ENCODE data around the gene USP25.

USP25 gene

DNA sequence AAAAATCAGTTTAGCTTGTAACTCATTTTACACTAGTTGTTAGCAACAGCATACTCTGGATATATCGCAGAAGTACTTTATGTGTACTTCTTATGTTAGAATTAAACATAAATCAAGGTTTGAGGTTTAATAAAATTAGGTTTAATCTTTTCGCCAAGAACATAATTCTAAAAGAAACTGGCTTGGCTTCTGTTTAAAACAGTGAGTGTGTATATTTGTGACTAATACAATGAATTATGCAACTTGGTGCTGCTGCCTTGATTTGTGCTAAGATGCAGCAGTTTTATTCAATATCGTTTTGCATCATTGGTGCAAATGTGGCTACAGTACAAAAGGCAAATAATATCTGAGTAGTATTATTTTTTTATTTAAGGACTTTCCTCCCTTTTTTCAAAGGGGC, 44.8 kb downstream of the USP25 start:
- peak overlapping the region; percentile 22 for H3K27ac ChIP-seq (ENCODE audit: low read depth, low read length)
- no peaks in the 10 kb centered on the region for H3K27me3 ChIP-seq (ENCODE audit: control insufficient read depth in 5 of 5, insufficient read depth in 4 of 5, low read length in 5 of 5)
- no peaks in the 10 kb centered on the region for H3K36me3 ChIP-seq (ENCODE audit: control insufficient read depth in 5 of 5, insufficient read depth in 5 of 5, low read length in 5 of 5)
- peaks cover 0 to 21% (median 5%) of the 10 kb centered on the region in 5 donors for H3K4me1 ChIP-seq (ENCODE audit: control insufficient read depth in 5 of 5, insufficient read depth in 5 of 5, low read length in 5 of 5)
- no peaks in the 10 kb centered on the region for H3K9me3 ChIP-seq (ENCODE audit: control insufficient read depth in 5 of 5, low read length in 5 of 5)
- no peak overlapping the region for H3K4me3 ChIP-seq (ENCODE audit: low read depth in 1 of 5, low read length in 5 of 5)
- peak overlapping the region in 1 of 5 donors; percentile 46 for H3K9ac ChIP-seq (ENCODE audit: low read length in 5 of 5)

GRCh38 chr21:15775291-15775690, 45.5 kb downstream of the USP25 start:
- Histone ChIP-seq H3K4me3 (ENCODE audit: low read depth in 1 of 5, low read length in 5 of 5) (no peak overlapping the region), H3K36me3 (ENCODE audit: control insufficient read depth in 5 of 5, insufficient read depth in 5 of 5, low read length in 5 of 5) (peaks cover 0 to under 1% (median 0%) of the 10 kb centered on the region in 5 donors), H3K27me3 (ENCODE audit: control insufficient read depth in 5 of 5, insufficient read depth in 4 of 5, low read length in 5 of 5) (no peaks in the 10 kb centered on the region), H3K9ac (ENCODE audit: low read length in 5 of 5) (no peak overlapping the region), H3K9me3 (ENCODE audit: control insufficient read depth in 5 of 5, low read length in 5 of 5) (no peaks in the 10 kb centered on the region), H3K27ac (ENCODE audit: low read depth, low read length) (no peak overlapping the region), H3K4me1 (ENCODE audit: control insufficient read depth in 5 of 5, insufficient read depth in 5 of 5, low read length in 5 of 5) (peaks cover 0 to 21% (median 5%) of the 10 kb centered on the region in 5 donors)

- Histone ChIP-seq H3K27ac (ENCODE audit: low read depth, low read length) (peak overlapping the region; percentile 48), H3K9me3 (ENCODE audit: control insufficient read depth in 5 of 5, low read length in 5 of 5) (no peaks in the 10 kb centered on the region), H3K9ac (ENCODE audit: low read length in 5 of 5) (no peak overlapping the region), H3K27me3 (ENCODE audit: control insufficient read depth in 5 of 5, insufficient read depth in 4 of 5, low read length in 5 of 5) (no peaks in the 10 kb centered on the region), H3K4me3 (ENCODE audit: low read depth in 1 of 5, low read length in 5 of 5) (no peak overlapping the region), H3K4me1 (ENCODE audit: control insufficient read depth in 5 of 5, insufficient read depth in 5 of 5, low read length in 5 of 5) (peaks cover 0 to 21% (median 5%) of the 10 kb centered on the region in 5 donors), H3K36me3 (ENCODE audit: control insufficient read depth in 5 of 5, insufficient read depth in 5 of 5, low read length in 5 of 5) (peaks cover 2 to 5% (median 4%) of the 10 kb centered on the region in 5 donors)
Observed at GRCh38 chr21:15775981-15776380, 46.2 kb downstream of the USP25 start.

DNA sequence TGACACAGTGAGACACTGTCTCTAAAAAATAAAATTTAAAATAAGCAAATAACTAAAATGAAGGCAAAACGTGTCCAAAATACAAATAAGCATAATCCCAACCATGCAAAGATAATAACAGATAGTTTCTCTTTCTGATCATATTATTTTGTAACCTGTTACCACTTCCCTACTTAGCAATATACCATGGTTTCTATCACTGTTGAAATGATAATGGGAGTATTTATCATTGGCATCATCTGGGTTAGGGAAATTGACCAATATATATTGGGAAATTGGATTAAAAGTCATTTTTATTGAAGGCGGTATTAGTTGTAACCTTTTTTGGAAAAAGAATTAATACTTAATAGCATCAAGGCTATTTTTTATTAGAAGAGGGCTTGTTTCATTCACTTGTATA, 47.0 kb downstream of the USP25 start:
- H3K27ac ChIP-seq (ENCODE audit: low read depth, low read length): peak overlapping the region; percentile 48
- H3K9ac ChIP-seq (ENCODE audit: low read length in 5 of 5): no peak overlapping the region
- peaks cover 9 to 12% (median 10%) of the 10 kb centered on the region in 5 donors for H3K36me3 ChIP-seq (ENCODE audit: control insufficient read depth in 5 of 5, insufficient read depth in 5 of 5, low read length in 5 of 5)
- no peaks in the 10 kb centered on the region for H3K27me3 ChIP-seq (ENCODE audit: control insufficient read depth in 5 of 5, insufficient read depth in 4 of 5, low read length in 5 of 5)
- H3K4me3 ChIP-seq (ENCODE audit: low read depth in 1 of 5, low read length in 5 of 5): no peak overlapping the region
- peaks cover 0 to 21% (median 5%) of the 10 kb centered on the region in 5 donors for H3K4me1 ChIP-seq (ENCODE audit: control insufficient read depth in 5 of 5, insufficient read depth in 5 of 5, low read length in 5 of 5)
- no peaks in the 10 kb centered on the region for H3K9me3 ChIP-seq (ENCODE audit: control insufficient read depth in 5 of 5, low read length in 5 of 5)

DNA sequence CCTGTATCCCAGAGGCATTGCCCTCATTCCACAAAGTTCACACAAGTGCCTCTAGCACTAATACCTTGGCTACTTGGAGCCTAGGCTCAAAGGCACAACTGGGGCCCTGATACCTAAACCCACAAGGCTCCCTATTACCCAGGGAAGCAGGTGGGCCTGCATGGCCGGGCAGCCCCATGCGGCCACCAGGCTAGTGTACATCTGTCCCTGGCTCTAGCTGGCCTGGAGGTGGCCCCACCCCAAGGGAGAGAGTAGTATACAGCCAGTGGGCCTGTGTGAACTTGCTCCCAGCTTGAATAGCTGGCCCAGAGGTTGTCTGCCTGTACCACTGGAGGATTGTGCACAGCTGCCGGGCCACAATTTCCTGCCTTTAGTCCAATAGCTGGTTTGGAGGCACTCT, 52.2 kb downstream of the USP25 start:
- H3K9me3 ChIP-seq (ENCODE audit: control insufficient read depth in 5 of 5, low read length in 5 of 5): no peaks in the 10 kb centered on the region
- no peak overlapping the region for H3K27ac ChIP-seq (ENCODE audit: low read depth, low read length)
- H3K9ac ChIP-seq (ENCODE audit: low read length in 5 of 5): no peak overlapping the region
- no peaks in the 10 kb centered on the region for H3K27me3 ChIP-seq (ENCODE audit: control insufficient read depth in 5 of 5, insufficient read depth in 4 of 5, low read length in 5 of 5)
- peaks cover 0 to under 1% (median 0%) of the 10 kb centered on the region in 5 donors for H3K4me1 ChIP-seq (ENCODE audit: control insufficient read depth in 5 of 5, insufficient read depth in 5 of 5, low read length in 5 of 5)
- H3K36me3 ChIP-seq (ENCODE audit: control insufficient read depth in 5 of 5, insufficient read depth in 5 of 5, low read length in 5 of 5): peaks cover 9 to 21% (median 19%) of the 10 kb centered on the region in 5 donors
- H3K4me3 ChIP-seq (ENCODE audit: low read depth in 1 of 5, low read length in 5 of 5): no peak overlapping the region

DNA sequence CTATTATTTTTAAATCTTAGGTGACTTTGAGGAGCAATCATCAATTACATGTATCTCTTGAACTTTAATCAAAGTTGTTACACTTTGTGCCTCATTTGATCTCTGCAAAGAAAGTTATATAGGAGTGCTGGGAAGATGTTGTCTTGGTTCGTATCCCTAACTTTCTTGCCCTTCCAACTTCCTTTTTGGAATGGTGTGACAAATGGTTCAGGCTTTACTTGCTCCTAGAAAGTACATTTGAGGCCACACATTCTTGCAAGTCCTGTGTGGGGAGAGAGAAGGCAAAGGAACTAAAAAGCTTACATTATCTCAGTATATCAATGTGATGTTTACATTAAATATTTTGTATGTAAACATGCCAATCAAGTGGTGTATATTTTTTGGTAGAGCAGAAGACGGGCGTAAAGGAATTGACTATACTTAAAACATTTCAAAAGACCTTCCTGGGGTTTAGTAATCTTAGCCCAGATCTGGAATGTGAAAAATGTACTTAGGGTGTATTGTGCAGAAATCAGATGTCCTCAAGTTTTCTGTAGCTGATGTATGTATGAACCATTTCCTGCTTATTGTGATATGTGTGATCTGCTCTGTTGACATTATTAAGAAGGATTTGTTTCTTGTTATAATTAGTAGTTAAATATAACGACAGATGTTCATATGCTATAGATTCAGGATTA, 59.2 kb downstream of the USP25 start:
- no peaks in the 10 kb centered on the region for H3K9me3 ChIP-seq (ENCODE audit: control insufficient read depth in 5 of 5, low read length in 5 of 5)
- H3K36me3 ChIP-seq (ENCODE audit: control insufficient read depth in 5 of 5, insufficient read depth in 5 of 5, low read length in 5 of 5): peaks cover 0 to 2% (median 0%) of the 10 kb centered on the region in 5 donors
- no peaks in the 10 kb centered on the region for H3K27me3 ChIP-seq (ENCODE audit: control insufficient read depth in 5 of 5, insufficient read depth in 4 of 5, low read length in 5 of 5)
- H3K9ac ChIP-seq (ENCODE audit: low read length in 5 of 5): no peak overlapping the region
- H3K27ac ChIP-seq (ENCODE audit: low read depth, low read length): no peak overlapping the region
- H3K4me3 ChIP-seq (ENCODE audit: low read depth in 1 of 5, low read length in 5 of 5): no peak overlapping the region
- peaks cover 0 to 10% (median 0%) of the 10 kb centered on the region in 5 donors for H3K4me1 ChIP-seq (ENCODE audit: control insufficient read depth in 5 of 5, insufficient read depth in 5 of 5, low read length in 5 of 5)

- Histone ChIP-seq H3K4me1 (ENCODE audit: control insufficient read depth in 5 of 5, insufficient read depth in 5 of 5, low read length in 5 of 5) (peaks cover 0 to 10% (median 0%) of the 10 kb centered on the region in 5 donors), H3K9ac (ENCODE audit: low read length in 5 of 5) (no peak overlapping the region)
Observed at GRCh38 chr21:15793109-15793508, 63.3 kb downstream of the USP25 start.

GRCh38 chr21:15793550-15794235, 63.9 kb downstream of the USP25 start:
- no peak overlapping the region for H3K9ac ChIP-seq (ENCODE audit: low read length in 5 of 5)
- H3K27me3 ChIP-seq (ENCODE audit: control insufficient read depth in 5 of 5, insufficient read depth in 4 of 5, low read length in 5 of 5): no peaks in the 10 kb centered on the region
- H3K4me3 ChIP-seq (ENCODE audit: low read depth in 1 of 5, low read length in 5 of 5): no peak overlapping the region
- H3K36me3 ChIP-seq (ENCODE audit: control insufficient read depth in 5 of 5, insufficient read depth in 5 of 5, low read length in 5 of 5): peaks cover 0 to 4% (median 0%) of the 10 kb centered on the region in 5 donors
- H3K4me1 ChIP-seq (ENCODE audit: control insufficient read depth in 5 of 5, insufficient read depth in 5 of 5, low read length in 5 of 5): peaks cover 0 to 8% (median 0%) of the 10 kb centered on the region in 5 donors
- no peak overlapping the region for H3K27ac ChIP-seq (ENCODE audit: low read depth, low read length)
- H3K9me3 ChIP-seq (ENCODE audit: control insufficient read depth in 5 of 5, low read length in 5 of 5): no peaks in the 10 kb centered on the region

More at GRCh38 chr21:15793109-15793508, 63.3 kb downstream of the USP25 start:
- no peak overlapping the region for H3K27ac ChIP-seq (ENCODE audit: low read depth, low read length)
- H3K9me3 ChIP-seq (ENCODE audit: control insufficient read depth in 5 of 5, low read length in 5 of 5): no peaks in the 10 kb centered on the region
- peaks cover 0 to 4% (median 0%) of the 10 kb centered on the region in 5 donors for H3K36me3 ChIP-seq (ENCODE audit: control insufficient read depth in 5 of 5, insufficient read depth in 5 of 5, low read length in 5 of 5)
- no peaks in the 10 kb centered on the region for H3K27me3 ChIP-seq (ENCODE audit: control insufficient read depth in 5 of 5, insufficient read depth in 4 of 5, low read length in 5 of 5)
- no peak overlapping the region for H3K4me3 ChIP-seq (ENCODE audit: low read depth in 1 of 5, low read length in 5 of 5)

DNA sequence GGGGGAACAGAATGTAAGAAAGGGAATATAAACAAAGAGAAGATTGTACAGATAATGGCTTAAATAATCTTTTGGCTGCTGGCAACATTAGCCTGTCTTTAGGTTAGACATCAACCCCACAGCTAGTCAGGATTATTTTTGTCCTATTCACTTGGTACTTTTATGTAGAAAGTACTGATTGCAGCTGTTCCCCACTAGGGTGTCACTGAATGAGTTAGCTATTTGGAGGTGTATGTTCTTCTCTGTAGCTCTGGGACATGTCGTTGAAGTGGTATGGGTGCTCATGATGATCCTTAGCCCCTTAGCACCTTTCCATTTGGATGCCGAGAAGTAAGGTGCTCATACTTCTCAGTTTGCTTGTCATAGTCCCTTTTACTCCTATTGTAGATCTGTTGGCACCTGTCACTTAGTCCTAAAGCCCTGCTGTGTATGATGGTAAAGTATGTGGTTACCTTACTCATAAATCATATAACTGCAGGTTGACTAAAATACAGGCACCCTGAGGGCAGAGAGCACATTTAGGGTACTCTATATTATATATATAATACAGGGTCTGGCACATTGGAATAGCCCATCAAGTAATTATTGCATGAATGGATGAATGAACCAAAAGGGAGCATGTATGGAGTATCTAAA, 64.6 kb downstream of the USP25 start:
- no peak overlapping the region for H3K9ac ChIP-seq (ENCODE audit: low read length in 5 of 5)
- peaks cover 0 to 4% (median 0%) of the 10 kb centered on the region in 5 donors for H3K4me1 ChIP-seq (ENCODE audit: control insufficient read depth in 5 of 5, insufficient read depth in 5 of 5, low read length in 5 of 5)
- no peak overlapping the region for H3K27ac ChIP-seq (ENCODE audit: low read depth, low read length)
- peaks cover 0 to 4% (median 0%) of the 10 kb centered on the region in 5 donors for H3K36me3 ChIP-seq (ENCODE audit: control insufficient read depth in 5 of 5, insufficient read depth in 5 of 5, low read length in 5 of 5)
- H3K9me3 ChIP-seq (ENCODE audit: control insufficient read depth in 5 of 5, low read length in 5 of 5): no peaks in the 10 kb centered on the region
- H3K4me3 ChIP-seq (ENCODE audit: low read depth in 1 of 5, low read length in 5 of 5): no peak overlapping the region
- H3K27me3 ChIP-seq (ENCODE audit: control insufficient read depth in 5 of 5, insufficient read depth in 4 of 5, low read length in 5 of 5): no peaks in the 10 kb centered on the region

GRCh38 chr21:15795533-15795932, 65.8 kb downstream of the USP25 start:
- H3K4me1 ChIP-seq (ENCODE audit: control insufficient read depth in 5 of 5, insufficient read depth in 5 of 5, low read length in 5 of 5): no peaks in the 10 kb centered on the region
- no peak overlapping the region for H3K27ac ChIP-seq (ENCODE audit: low read depth, low read length)
- no peak overlapping the region for H3K9ac ChIP-seq (ENCODE audit: low read length in 5 of 5)
- no peak overlapping the region for H3K4me3 ChIP-seq (ENCODE audit: low read depth in 1 of 5, low read length in 5 of 5)
- peaks cover 0 to 4% (median 0%) of the 10 kb centered on the region in 5 donors for H3K36me3 ChIP-seq (ENCODE audit: control insufficient read depth in 5 of 5, insufficient read depth in 5 of 5, low read length in 5 of 5)
- no peaks in the 10 kb centered on the region for H3K27me3 ChIP-seq (ENCODE audit: control insufficient read depth in 5 of 5, insufficient read depth in 4 of 5, low read length in 5 of 5)
- no peaks in the 10 kb centered on the region for H3K9me3 ChIP-seq (ENCODE audit: control insufficient read depth in 5 of 5, low read length in 5 of 5)

Measured in subcutaneous abdominal adipose tissue (tissue), 5 donors.